ENCODE measurements around the gene DGLUCY.

GRCh38 chr14:91267965-91268437 lies 154.1 kb downstream of the DGLUCY start:
- no peak for TF ChIP-seq CTCF (IDR thresholded peaks at IDR 0.05; ENCODE audit: insufficient read depth, low read depth, low read length)
- no peak for TF ChIP-seq EZH2 (IDR thresholded peaks at IDR 0.05; ENCODE audit: insufficient read depth, low read length)
